HEK293T (cell line): ENCODE data around the gene CCDC167.

ENCODE experiments used
- BHLHE40 ChIP-seq: fragments of 450-650 bp; IDR thresholded peaks from 2 replicates; pipeline ENCODE4 v1.6.1; 2016; ENCODE audit warnings: mild to moderate bottlenecking, moderate library complexity, borderline replicate concordance
- CTBP1 ChIP-seq: fragments of 450-650 bp; IDR thresholded peaks from 2 replicates; pipeline ENCODE4 v1.6.1; 2016; ENCODE audit warnings: borderline replicate concordance
- ELF4 ChIP-seq: fragments of 450-650 bp; IDR thresholded peaks from 2 replicates; pipeline ENCODE4 v1.6.1; 2017; ENCODE audit warnings: antibody characterized with exemption
- FOXA1 ChIP-seq: fragments of 450-650 bp; IDR thresholded peaks from 2 replicates; pipeline ENCODE4 v1.6.1; 2016; ENCODE audit warnings: mild to moderate bottlenecking
- FOXK2 ChIP-seq: fragments of 450-650 bp; IDR thresholded peaks from 2 replicates; pipeline ENCODE4 v1.6.1; 2016; ENCODE audit warnings: mild to moderate bottlenecking
- FOXM1 ChIP-seq: fragments of 450-650 bp; IDR thresholded peaks from 2 replicates; pipeline ENCODE4 v1.6.1; 2017; ENCODE audit warnings: mild to moderate bottlenecking, borderline replicate concordance
- L3MBTL2 ChIP-seq: fragments of 450-650 bp; conservative IDR thresholded peaks from 2 replicates; pipeline ENCODE4 v1.6.1; 2016; ENCODE audit warnings: mild to moderate bottlenecking
- LEF1 ChIP-seq: fragments of 450-650 bp; IDR thresholded peaks from 2 replicates; pipeline ENCODE4 v1.6.1; 2017; ENCODE audit warnings: mild to moderate bottlenecking, borderline replicate concordance
- NFRKB ChIP-seq: fragments of 450-650 bp; IDR thresholded peaks from 2 replicates; pipeline ENCODE4 v1.6.1; 2016; ENCODE audit warnings: mild to moderate bottlenecking, moderate library complexity
- PKNOX1 ChIP-seq: fragments of 450-650 bp; IDR thresholded peaks from 2 replicates; pipeline ENCODE4 v1.6.1; 2016
- SP1 ChIP-seq: fragments of 450-650 bp; IDR thresholded peaks from 2 replicates; pipeline ENCODE4 v1.6.1; 2017
- SUZ12 ChIP-seq: fragments of 450-650 bp; IDR thresholded peaks from 2 replicates; pipeline ENCODE4 v1.6.1; 2016; ENCODE audit warnings: mild to moderate bottlenecking
- TARDBP ChIP-seq: fragments of 450-650 bp; IDR thresholded peaks from 2 replicates; pipeline ENCODE4 v1.6.1; 2016
- ZNF384 ChIP-seq: fragments of 450-650 bp; IDR thresholded peaks from 2 replicates; pipeline ENCODE4 v1.6.1; 2016

- TF ChIP-seq NFRKB (no peak), SUZ12 (no peak), PKNOX1 (no peak), SP1 (no peak), FOXM1 (no peak), ZNF384 (no peak), ELF4 (no peak), LEF1 (no peak), L3MBTL2 (no peak), TARDBP (no peak), CTBP1 (no peak), BHLHE40 (no peak), FOXK2 (no peak), FOXA1 (no peak)
These were observed 14.9 kb downstream of the CCDC167 start for GRCh38 chr6:37484786-37485170.
